Gastrocnemius medialis (tissue), 4 donors: ENCODE data around the gene HMCN2.
A peak's percentile ranks its signal among the peaks of the same experiment; 100 is the strongest.

Experiments
- CTCF ChIP-seq, 5 experiments: fragments of 450-650 bp in 3 of 5; fragments of 200-600 bp in 2 of 5; sonication (generic) in 2 of 5; IDR thresholded peaks in 4 of 5; conservative IDR thresholded peaks in 1 of 5; 1 replicate in 4 of 5; 2 replicates in 1 of 5; pipeline ENCODE4 v1.5.1; 2016 to 2019; ENCODE audit warnings: antibody characterized with exemption in 5 of 5, mild to moderate bottlenecking in 3 of 5, moderate library complexity in 3 of 5
- POLR2A ChIP-seq, 2 donors: fragments of 450-650 bp; IDR thresholded peaks; one replicate each; pipeline ENCODE4 v1.6.1; 2017; ENCODE audit warnings: antibody characterized with exemption in 2 of 2, mild to moderate bottlenecking in 2 of 2, moderate library complexity in 2 of 2

- TF ChIP-seq CTCF (IDR thresholded peaks at IDR 0.05 in 4 of 5, conservative IDR thresholded peaks at IDR 0.05 in 1 of 5), result peak; percentile 96 to 100 (median 97)
- TF ChIP-seq POLR2A (IDR thresholded peaks at IDR 0.05), result no peak
Measured at GRCh38 chr9:130235558-130236435, 29.8 kb upstream of the HMCN2 start.
